ENCODE results near the gene RUNX2. TPM values are rescaled to one million over a fixed set of nuclear protein-coding genes. Genes with fewer than 3 reads are reported as not detected.

Gene RUNX2
- total RNA-seq, 1 experiment from 2014 or later, result 3.8 TPM

DNA sequence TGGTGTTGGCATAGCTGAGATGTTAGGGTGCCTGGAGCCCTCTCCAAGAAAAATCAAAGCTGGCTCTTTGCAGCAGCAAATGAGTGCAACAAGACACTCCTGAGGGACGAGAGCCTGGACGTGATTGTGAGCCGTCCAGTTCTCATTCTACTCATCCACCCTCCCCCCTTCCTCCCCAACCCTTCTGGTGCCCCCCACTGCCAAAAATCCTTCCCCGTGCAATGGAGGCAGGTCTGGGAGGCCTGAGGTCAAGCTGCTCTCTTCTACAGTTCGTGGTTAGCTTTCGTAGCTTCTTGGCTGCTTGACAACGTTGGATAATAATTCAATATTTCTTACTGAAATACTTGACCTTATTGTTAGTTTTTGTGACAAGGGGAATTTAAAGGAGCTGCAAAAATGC is 234.9 kb downstream of the RUNX2 start:
- no peaks in the 10 kb centered on the region for H4K20me1 ChIP-seq (ENCODE audit: low read length)
- ChIA-PET CTCF (no interaction called here), POLR2A (ENCODE audit: unreplicated experiment) (no interaction called here)
- no peaks in the 10 kb centered on the region for H3F3A ChIP-seq (ENCODE audit: low read length, unreplicated experiment)
- H3K4me3 ChIP-seq (ENCODE audit: low read length), result no peak overlapping the region
- H2AFZ ChIP-seq (ENCODE audit: low read length), result no peak overlapping the region
- H3K9ac ChIP-seq (ENCODE audit: low read length), result no peak overlapping the region
- H3K27me3 ChIP-seq (ENCODE audit: low read length), result no peaks in the 10 kb centered on the region
- ATAC-seq (no peak), DNase-seq (no peak)
- H3K27ac ChIP-seq (ENCODE audit: low read length), result no peak overlapping the region
- H3K79me2 ChIP-seq (ENCODE audit: low read length), result no peaks in the 10 kb centered on the region
- H3K4me2 ChIP-seq (ENCODE audit: low read length), result no peak overlapping the region
- H3K36me3 ChIP-seq (ENCODE audit: low read depth, low read length), result no peaks in the 10 kb centered on the region
- TF ChIP-seq, protein P1, sequence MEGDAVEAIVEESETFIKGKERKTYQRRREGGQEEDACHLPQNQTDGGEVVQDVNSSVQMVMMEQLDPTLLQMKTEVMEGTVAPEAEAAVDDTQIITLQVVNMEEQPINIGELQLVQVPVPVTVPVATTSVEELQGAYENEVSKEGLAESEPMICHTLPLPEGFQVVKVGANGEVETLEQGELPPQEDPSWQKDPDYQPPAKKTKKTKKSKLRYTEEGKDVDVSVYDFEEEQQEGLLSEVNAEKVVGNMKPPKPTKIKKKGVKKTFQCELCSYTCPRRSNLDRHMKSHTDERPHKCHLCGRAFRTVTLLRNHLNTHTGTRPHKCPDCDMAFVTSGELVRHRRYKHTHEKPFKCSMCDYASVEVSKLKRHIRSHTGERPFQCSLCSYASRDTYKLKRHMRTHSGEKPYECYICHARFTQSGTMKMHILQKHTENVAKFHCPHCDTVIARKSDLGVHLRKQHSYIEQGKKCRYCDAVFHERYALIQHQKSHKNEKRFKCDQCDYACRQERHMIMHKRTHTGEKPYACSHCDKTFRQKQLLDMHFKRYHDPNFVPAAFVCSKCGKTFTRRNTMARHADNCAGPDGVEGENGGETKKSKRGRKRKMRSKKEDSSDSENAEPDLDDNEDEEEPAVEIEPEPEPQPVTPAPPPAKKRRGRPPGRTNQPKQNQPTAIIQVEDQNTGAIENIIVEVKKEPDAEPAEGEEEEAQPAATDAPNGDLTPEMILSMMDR (conservative IDR thresholded peaks at IDR 0.05; ENCODE audit: low read depth, low read length), result no peak
- no peak for TF ChIP-seq EZH2 (IDR thresholded peaks at IDR 0.05; ENCODE audit: low read length, unreplicated experiment)
- TF ChIP-seq EZH2phosphoT487 (IDR thresholded peaks at IDR 0.05; ENCODE audit: borderline replicate concordance, low read length), result no peak
- H3K9me3 ChIP-seq (ENCODE audit: low read length), result no peaks in the 10 kb centered on the region
- intact Hi-C loops (cut with micrococcal nuclease), result no loop called here
- peaks cover 12% of the 10 kb centered on the region for H3K4me1 ChIP-seq (ENCODE audit: insufficient read depth, low read length)
- BruUV-seq (replicated peaks), result no TSS peak
- H3K9me2 ChIP-seq (replicated peaks; ENCODE audit: low read length), result no peaks in the 10 kb centered on the region

DNA sequence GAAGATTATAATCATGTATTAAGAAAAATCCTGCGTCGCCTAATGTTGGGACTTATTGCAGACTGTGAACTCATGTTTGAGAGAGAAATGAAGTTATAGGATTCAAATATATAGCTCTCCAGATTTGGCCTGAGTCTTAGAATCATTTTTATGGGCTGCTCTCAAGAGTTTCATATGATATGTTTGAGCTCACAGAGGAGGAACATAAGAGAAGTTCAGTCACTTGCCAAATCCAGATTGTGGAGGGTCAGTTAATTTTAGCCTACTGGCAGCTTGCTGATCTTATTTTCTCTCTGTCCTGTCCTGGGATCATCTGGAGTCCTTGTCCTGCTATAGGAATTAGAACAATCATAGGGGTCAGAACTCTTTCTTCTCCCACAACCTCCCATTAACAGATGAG is 235.7 kb downstream of the RUNX2 start:
- H4K20me1 ChIP-seq (ENCODE audit: low read length), result no peaks in the 10 kb centered on the region
- H3K4me2 ChIP-seq (ENCODE audit: low read length), result no peak overlapping the region
- ChIA-PET POLR2A (ENCODE audit: unreplicated experiment) (no interaction called here), CTCF (interaction anchor here (0.6 kb wide), 1 partner anchor 140 kb away, joined by 3 read pairs; no protein-coding TSS in a partner anchor)
- H3K27me3 ChIP-seq (ENCODE audit: low read length), result no peaks in the 10 kb centered on the region
- H2AFZ ChIP-seq (ENCODE audit: low read length), result no peak overlapping the region
- ATAC-seq (no peak), DNase-seq (no peak)
- H3K4me1 ChIP-seq (ENCODE audit: insufficient read depth, low read length), result peaks cover 12% of the 10 kb centered on the region
- BruUV-seq (replicated peaks), result no TSS peak
- no peaks in the 10 kb centered on the region for H3F3A ChIP-seq (ENCODE audit: low read length, unreplicated experiment)
- no peak overlapping the region for H3K9ac ChIP-seq (ENCODE audit: low read length)
- TF ChIP-seq EZH2phosphoT487 (IDR thresholded peaks at IDR 0.05; ENCODE audit: borderline replicate concordance, low read length), result no peak
- TF ChIP-seq, protein P1 (conservative IDR thresholded peaks at IDR 0.05; ENCODE audit: low read depth, low read length), result no peak
- no peak for TF ChIP-seq EZH2 (IDR thresholded peaks at IDR 0.05; ENCODE audit: low read length, unreplicated experiment)
- intact Hi-C loops (cut with micrococcal nuclease), result no loop called here
- H3K36me3 ChIP-seq (ENCODE audit: low read depth, low read length), result no peaks in the 10 kb centered on the region
- H3K9me2 ChIP-seq (replicated peaks; ENCODE audit: low read length), result no peaks in the 10 kb centered on the region
- H3K9me3 ChIP-seq (ENCODE audit: low read length), result no peaks in the 10 kb centered on the region
- H3K4me3 ChIP-seq (ENCODE audit: low read length), result no peak overlapping the region
- no peaks in the 10 kb centered on the region for H3K79me2 ChIP-seq (ENCODE audit: low read length)
- H3K27ac ChIP-seq (ENCODE audit: low read length), result no peak overlapping the region

- Histone ChIP-seq H3K9me2 (replicated peaks; ENCODE audit: low read length) (no peaks in the 10 kb centered on the region), H3K4me3 (ENCODE audit: low read length) (no peak overlapping the region), H3K9me3 (ENCODE audit: low read length) (no peaks in the 10 kb centered on the region), H4K20me1 (ENCODE audit: low read length) (no peaks in the 10 kb centered on the region), H3K36me3 (ENCODE audit: low read depth, low read length) (no peaks in the 10 kb centered on the region), H3K9ac (ENCODE audit: low read length) (no peak overlapping the region), H3K27ac (ENCODE audit: low read length) (peak overlapping the region; percentile 7; the same call in 1 of the 2 replicates), H2AFZ (ENCODE audit: low read length) (peak overlapping the region; percentile 21; the same call in 1 of the 2 replicates), H3K4me1 (ENCODE audit: insufficient read depth, low read length) (peaks cover 12% of the 10 kb centered on the region), H3K4me2 (ENCODE audit: low read length) (peak overlapping the region; percentile 2; the same call in 1 of the 2 replicates), H3K27me3 (ENCODE audit: low read length) (no peaks in the 10 kb centered on the region), H3K79me2 (ENCODE audit: low read length) (no peaks in the 10 kb centered on the region), H3F3A (ENCODE audit: low read length, unreplicated experiment) (no peaks in the 10 kb centered on the region)
- TF ChIP-seq EZH2phosphoT487 (IDR thresholded peaks at IDR 0.05; ENCODE audit: borderline replicate concordance, low read length) (no peak), EZH2 (IDR thresholded peaks at IDR 0.05; ENCODE audit: low read length, unreplicated experiment) (no peak)
- TF ChIP-seq, protein P1 (conservative IDR thresholded peaks at IDR 0.05; ENCODE audit: low read depth, low read length), result no peak
- POLR2A ChIA-PET (ENCODE audit: unreplicated experiment), result no interaction called here
- CTCF ChIA-PET, result no interaction called here
- no TSS peak for BruUV-seq (replicated peaks)
- ATAC-seq, result peak; percentile 94
- intact Hi-C loops (cut with micrococcal nuclease), result no loop called here
- peak; percentile 80 for DNase-seq
Observed at GRCh38 chr6:45566882-45567281, 238.8 kb downstream of the RUNX2 start.

Data from PC-3 (cell line).